ENCODE measurements around the gene HENMT1. TPM values are rescaled to one million over a fixed set of nuclear protein-coding genes. Genes with fewer than 3 reads are reported as not detected.
"Not testable (repeated sequence)": the region's sequence is repeated elsewhere in the genome, so short reads cannot be mapped to it uniquely, and the experiment has no call there.

Gene HENMT1
- total and polyA plus RNA-seq, 9 of the 15 experiments (the other 6 are each of a cell fraction or from before 2014, with no cell fraction given) = not detected

- TF ChIP-seq ESRRA (IDR thresholded peaks at IDR 0.05; ENCODE audit: borderline replicate concordance, low read depth) (no peak), MCM7 (IDR thresholded peaks at IDR 0.05) (no peak), ZKSCAN1 (IDR thresholded peaks at IDR 0.05; ENCODE audit: low read depth, low read length) (no peak), ZNF224 (CRISPR knock-in tag; IDR thresholded peaks at IDR 0.05) (no peak), KDM2B (CRISPR knock-in tag; IDR thresholded peaks at IDR 0.05) (no peak), YY1 (IDR thresholded peaks at IDR 0.05; ENCODE audit: borderline replicate concordance in 1 of 3, control insufficient read depth in 1 of 3, extremely low read depth in 1 of 3, insufficient read depth in 3 of 3, insufficient read length in 1 of 3, insufficient replicate concordance in 2 of 3, low read depth in 1 of 3, low read length in 2 of 3) (no peak), ZFX (CRISPR knock-in tag; IDR thresholded peaks at IDR 0.05) (no peak), MCM2 (IDR thresholded peaks at IDR 0.05; ENCODE audit: low read depth) (no peak), NFRKB (IDR thresholded peaks at IDR 0.05; ENCODE audit: low read depth) (no peak), ZNF75A (CRISPR knock-in tag; IDR thresholded peaks at IDR 0.05) (no peak), ZNF449 (CRISPR knock-in tag; IDR thresholded peaks at IDR 0.05) (no peak), CHD4 (IDR thresholded peaks at IDR 0.05; ENCODE audit: insufficient read depth, insufficient replicate concordance, low read depth, low read length, poor library complexity, severe bottlenecking) (no peak)
- TF ChIP-seq, protein P1, sequence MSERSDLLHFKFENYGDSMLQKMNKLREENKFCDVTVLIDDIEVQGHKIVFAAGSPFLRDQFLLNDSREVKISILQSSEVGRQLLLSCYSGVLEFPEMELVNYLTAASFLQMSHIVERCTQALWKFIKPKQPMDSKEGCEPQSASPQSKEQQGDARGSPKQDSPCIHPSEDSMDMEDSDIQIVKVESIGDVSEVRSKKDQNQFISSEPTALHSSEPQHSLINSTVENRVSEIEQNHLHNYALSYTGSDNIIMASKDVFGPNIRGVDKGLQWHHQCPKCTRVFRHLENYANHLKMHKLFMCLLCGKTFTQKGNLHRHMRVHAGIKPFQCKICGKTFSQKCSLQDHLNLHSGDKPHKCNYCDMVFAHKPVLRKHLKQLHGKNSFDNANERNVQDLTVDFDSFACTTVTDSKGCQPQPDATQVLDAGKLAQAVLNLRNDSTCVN (CRISPR knock-in tag; IDR thresholded peaks at IDR 0.05) = no peak
Measured at GRCh38 chr1:108643492-108644335, 17.2 kb downstream of the HENMT1 start (continued).

GRCh38 chr1:108640863-108641262, 20.0 kb downstream of the HENMT1 start:
- not testable (repeated sequence) for H3K36me3 ChIP-seq (ENCODE audit: control insufficient read depth, insufficient read depth, low read length); H3K4me2 ChIP-seq (ENCODE audit: insufficient read depth, low read length); H3K4me1 ChIP-seq (replicated peaks in 1 of 2; ENCODE audit: control insufficient read depth in 2 of 2, insufficient read depth in 2 of 2, low read length in 2 of 2); FAIRE-seq; H3K27me3 ChIP-seq (ENCODE audit: control insufficient read depth in 2 of 2, insufficient read depth in 2 of 2, low read length in 2 of 2); ATAC-seq; H2AFZ ChIP-seq (ENCODE audit: low read depth, low read length); DNase-seq (ENCODE audit: extremely low read depth in 1 of 4, low spot score in 3 of 4); H3K9ac ChIP-seq (ENCODE audit: insufficient read depth in 1 of 2, low read depth in 2 of 2, low read length in 2 of 2); H4K20me1 ChIP-seq (replicated peaks; ENCODE audit: control insufficient read depth, insufficient read depth, low read length); H3K9me3 ChIP-seq (replicated peaks; ENCODE audit: control insufficient read depth, insufficient read depth, low read depth, low read length); H3K79me2 ChIP-seq (ENCODE audit: control insufficient read depth, insufficient read depth, low read length); H3K9me1 ChIP-seq (ENCODE audit: control insufficient read depth, insufficient read depth, low read length); BruUV-seq (replicated peaks); H3K4me3 ChIP-seq; H3K27ac ChIP-seq (ENCODE audit: extremely low read depth, low read depth, low read length)
- intact Hi-C loops (cut with micrococcal nuclease) = loop anchor here (10.0 kb wide), 2 partner anchors 174 to 516 kb away; no protein-coding TSS in a partner anchor
- ChIA-PET CTCF (ENCODE audit: low intra/inter-chr PET ratio) (interaction anchor here (0.6 to 3.8 kb wide), 2 partner anchors 124 to 128 kb away, joined by 3 to 65 read pairs; no protein-coding TSS in a partner anchor), POLR2A (interaction anchor here (0.8 kb wide), 1 partner anchor 119 kb away, joined by 3 read pairs; no protein-coding TSS in a partner anchor)
- WGBS (ENCODE audit: insufficient coverage, low coverage, missing lambda C conversion rate) = 86% methylated on average over 21 of the region's 28 CpGs
- in situ Hi-C loops (cut with MboI) = loop anchor here (25.0 kb wide), 1 partner anchor 854 kb away; no protein-coding TSS in a partner anchor
